Upper lobe of left lung (tissue), 4 donors: ENCODE results near the gene ZNF215.

Source experiments
- EP300 ChIP-seq, 4 donors: sonication (generic); formaldehyde crosslinking; IDR thresholded peaks; one replicate each; pipeline ENCODE4 v1.5.1; 2017; ENCODE audit warnings: antibody characterized with exemption in 4 of 4, control low read depth in 2 of 4
- POLR2A ChIP-seq, 4 donors: fragments of 450-650 bp; IDR thresholded peaks; one replicate each; pipeline ENCODE4 v1.5.1; 2016 to 2017; ENCODE audit warnings: antibody characterized with exemption in 4 of 4, mild to moderate bottlenecking in 2 of 4
- POLR2AphosphoS5 ChIP-seq, 2 donors: sonication (generic); formaldehyde crosslinking; IDR thresholded peaks; one replicate each; pipeline ENCODE4 v1.5.1; 2017; ENCODE audit warnings: antibody characterized with exemption in 2 of 2
- TF ChIP-seq, protein P1 (sequence below), 6 experiments: fragments of 450-650 bp in 4 of 6; fragments of 200-600 bp in 2 of 6; sonication (generic) in 2 of 6; IDR thresholded peaks; one replicate each; pipeline ENCODE4 v1.5.1; 2016 to 2019; ENCODE audit warnings: antibody characterized with exemption in 6 of 6

GRCh38 chr11:6925007-6925577, 1.1 kb upstream of the ZNF215 start:
- TF ChIP-seq, protein P1, sequence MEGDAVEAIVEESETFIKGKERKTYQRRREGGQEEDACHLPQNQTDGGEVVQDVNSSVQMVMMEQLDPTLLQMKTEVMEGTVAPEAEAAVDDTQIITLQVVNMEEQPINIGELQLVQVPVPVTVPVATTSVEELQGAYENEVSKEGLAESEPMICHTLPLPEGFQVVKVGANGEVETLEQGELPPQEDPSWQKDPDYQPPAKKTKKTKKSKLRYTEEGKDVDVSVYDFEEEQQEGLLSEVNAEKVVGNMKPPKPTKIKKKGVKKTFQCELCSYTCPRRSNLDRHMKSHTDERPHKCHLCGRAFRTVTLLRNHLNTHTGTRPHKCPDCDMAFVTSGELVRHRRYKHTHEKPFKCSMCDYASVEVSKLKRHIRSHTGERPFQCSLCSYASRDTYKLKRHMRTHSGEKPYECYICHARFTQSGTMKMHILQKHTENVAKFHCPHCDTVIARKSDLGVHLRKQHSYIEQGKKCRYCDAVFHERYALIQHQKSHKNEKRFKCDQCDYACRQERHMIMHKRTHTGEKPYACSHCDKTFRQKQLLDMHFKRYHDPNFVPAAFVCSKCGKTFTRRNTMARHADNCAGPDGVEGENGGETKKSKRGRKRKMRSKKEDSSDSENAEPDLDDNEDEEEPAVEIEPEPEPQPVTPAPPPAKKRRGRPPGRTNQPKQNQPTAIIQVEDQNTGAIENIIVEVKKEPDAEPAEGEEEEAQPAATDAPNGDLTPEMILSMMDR (IDR thresholded peaks at IDR 0.05): no peak
- no peak for TF ChIP-seq EP300 (IDR thresholded peaks at IDR 0.05)
- no peak for TF ChIP-seq POLR2AphosphoS5 (IDR thresholded peaks at IDR 0.05)
- no peak for TF ChIP-seq POLR2A (IDR thresholded peaks at IDR 0.05)
